NT2/D1 (cell line): ENCODE results near the gene DHX15.

Experiments
- SUZ12 ChIP-seq: IDR thresholded peaks from 2 replicates; pipeline ENCODE4 v1.6.1; 2011; ENCODE audit not compliant: insufficient read length, insufficient read depth; ENCODE audit errors: extremely low read depth
- ZNF274 ChIP-seq: IDR thresholded peaks from 2 replicates; pipeline ENCODE4 v1.6.1; 2011; ENCODE audit warnings: mild to moderate bottlenecking, low read depth, low read length

- TF ChIP-seq ZNF274 = no peak
- TF ChIP-seq SUZ12 = no peak
Measured at GRCh38 chr4:24550441-24551175, 33.7 kb downstream of the DHX15 start.
